SK-N-SH (cell line): ENCODE measurements around the gene ALDH3A1.

ENCODE experiments used
- CTCF ChIP-seq: fragments of 200-600 bp; sonication (generic); IDR thresholded peaks from 2 replicates; pipeline ENCODE4 v1.6.1; 2017; ENCODE audit warnings: antibody characterized with exemption, mild to moderate bottlenecking, moderate library complexity
- EP300 ChIP-seq, 2 experiments: IDR thresholded peaks; 2 replicates each; pipeline versions ENCODE4 v1.4.0 to v1.6.1; 2012; ENCODE audit warnings: borderline replicate concordance in 1 of 2, low read depth in 1 of 2, low read length in 1 of 2
- GATA2 ChIP-seq: sonication (generic); formaldehyde crosslinking; IDR thresholded peaks from 2 replicates; pipeline ENCODE4 v1.5.0; 2020; ENCODE audit warnings: mild to moderate bottlenecking, missing genetic modification reagents
- MAX ChIP-seq: IDR thresholded peaks from 2 replicates; pipeline ENCODE4 v1.4.0; 2012; ENCODE audit warnings: low read depth
- PBX3 ChIP-seq: IDR thresholded peaks from 2 replicates; pipeline ENCODE4; 2012
- POLR2AphosphoS5 ChIP-seq: IDR thresholded peaks from 2 replicates; pipeline ENCODE4 v1.6.1; 2012; ENCODE audit warnings: low read depth, low read length
- RAD21 ChIP-seq: IDR thresholded peaks from 2 replicates; pipeline ENCODE4 v1.6.1; 2012; ENCODE audit warnings: mild to moderate bottlenecking, low read length
- SIN3A ChIP-seq: IDR thresholded peaks from 2 replicates; pipeline ENCODE4 v1.6.1; 2012; ENCODE audit warnings: low read depth, mild to moderate bottlenecking, low read length, moderate library complexity, borderline replicate concordance
- SMC3 ChIP-seq: IDR thresholded peaks from 2 replicates; pipeline ENCODE4 v1.6.1; 2012; ENCODE audit warnings: low read depth, low read length, improper control_type of control experiment
- TEAD4 ChIP-seq: IDR thresholded peaks from 2 replicates; pipeline ENCODE4 v1.4.0; 2012; ENCODE audit warnings: mild to moderate bottlenecking, borderline replicate concordance; ENCODE audit not compliant: insufficient read depth

- TF ChIP-seq SIN3A (no peak), CTCF (no peak), GATA2 (CRISPR knock-in tag) (no peak), POLR2AphosphoS5 (no peak), PBX3 (no peak), EP300 (IDR thresholded peaks at IDR 0.05; ENCODE audit: borderline replicate concordance in 1 of 2, low read depth in 1 of 2, low read length in 1 of 2) (no peak), SMC3 (no peak), MAX (no peak), RAD21 (no peak), TEAD4 (no peak)
These were observed 40.3 kb downstream of the ALDH3A1 start for GRCh38 chr17:19707728-19708221.
